ENCODE measurements around the gene CAPNS1.

The CAPNS1 gene

DNA sequence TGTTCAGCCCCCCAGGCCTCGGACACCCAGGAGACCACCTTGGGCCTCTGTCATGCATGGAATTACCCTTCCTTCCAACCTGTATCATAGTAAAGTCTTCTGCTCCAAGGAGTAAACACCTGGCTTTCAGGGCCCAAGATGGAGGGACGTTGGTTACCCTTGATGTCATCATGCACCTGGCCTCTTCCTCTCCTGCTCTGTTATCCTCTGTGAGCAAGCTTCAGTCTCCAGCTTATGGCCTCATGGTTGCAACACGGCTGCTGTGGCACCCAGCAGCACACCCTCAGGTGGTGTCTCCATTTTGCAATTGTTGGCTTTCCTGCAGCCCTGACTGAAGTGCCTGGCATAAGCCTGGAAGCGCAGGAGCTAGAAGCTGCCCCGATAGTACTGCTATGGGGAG is 32.9 kb upstream of the CAPNS1 start:
- Histone ChIP-seq H3K9me3 (ENCODE audit: control insufficient read depth, low read length) (no peaks in the 10 kb centered on the region), H3K36me3 (ENCODE audit: control insufficient read depth in 1 of 2, insufficient read depth in 2 of 2, low read depth in 1 of 2, low read length in 2 of 2) (peaks cover 12 to 62% of the 10 kb centered on the region in 2 experiments), H2AK5ac (ENCODE audit: low read length, severe bottlenecking) (no peak overlapping the region), H4K91ac (ENCODE audit: low read length) (no peak overlapping the region), H3K4me2 (ENCODE audit: low read length, poor library complexity, severe bottlenecking) (no peak overlapping the region), H2BK5ac (ENCODE audit: low read depth, low read length, poor library complexity, severe bottlenecking) (no peak overlapping the region), H4K8ac (ENCODE audit: low read length) (no peak overlapping the region), H3K27me3 (ENCODE audit: control insufficient read depth in 1 of 2, insufficient read depth in 1 of 2, low read length in 2 of 2) (no peaks in the 10 kb centered on the region), H2BK12ac (ENCODE audit: low read length in 2 of 2) (no peak overlapping the region), H2BK120ac (ENCODE audit: low read depth, low read length) (no peak overlapping the region), H3K18ac (ENCODE audit: low read depth in 1 of 2, low read length in 2 of 2) (no peak overlapping the region), H3K4me3 (ENCODE audit: insufficient read depth in 1 of 2, low read depth in 1 of 2, low read length in 2 of 2) (no peak overlapping the region), H3K79me1 (replicated peaks; ENCODE audit: low read length, poor library complexity, severe bottlenecking) (no peaks in the 10 kb centered on the region), H2AFZ (ENCODE audit: low read depth, low read length) (no peak overlapping the region), H3K14ac (ENCODE audit: low read length in 2 of 2) (no peak overlapping the region), H3K27ac (ENCODE audit: low read length, poor library complexity, severe bottlenecking) (no peak overlapping the region), H3K4ac (ENCODE audit: low read depth in 1 of 2, low read length in 2 of 2) (no peak overlapping the region), H3K4me1 (ENCODE audit: control insufficient read depth, insufficient read depth, low read depth, low read length) (peaks cover 7% of the 10 kb centered on the region), H2BK15ac (ENCODE audit: low read depth, poor library complexity, severe bottlenecking) (no peak overlapping the region), H3K23ac (ENCODE audit: low read length in 2 of 2) (no peak overlapping the region), H3K9ac (ENCODE audit: low read length) (no peak overlapping the region)
- DNase-seq: no peak
- whole genome bisulfite sequencing: 97% methylated on average over 5 of the region's 5 CpGs

DNA sequence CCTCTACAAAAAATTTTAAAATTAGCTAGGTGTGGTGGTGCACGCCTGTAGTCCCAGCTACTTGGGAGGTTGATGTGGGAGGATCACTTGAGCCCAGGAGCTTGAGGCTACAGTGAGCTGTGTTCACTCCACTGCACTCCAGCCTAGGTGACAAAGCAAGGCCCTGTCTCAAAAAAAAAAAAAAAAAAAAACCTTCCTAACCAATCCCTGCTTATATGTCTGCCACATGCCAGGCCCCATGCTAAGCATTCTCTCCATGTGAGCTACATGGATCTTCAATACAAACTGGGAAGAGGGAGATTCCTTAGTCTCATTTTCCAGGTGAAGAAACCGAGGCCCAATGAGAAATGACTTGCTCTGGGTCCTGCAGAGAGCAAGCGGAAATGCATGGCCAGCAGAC is 31.2 kb upstream of the CAPNS1 start:
- H3K27me3 ChIP-seq (ENCODE audit: control insufficient read depth in 1 of 2, insufficient read depth in 1 of 2, low read length in 2 of 2): no peaks in the 10 kb centered on the region
- H3K9ac ChIP-seq (ENCODE audit: low read length): no peak overlapping the region
- no peak overlapping the region for H3K23ac ChIP-seq (ENCODE audit: low read length in 2 of 2)
- no peak overlapping the region for H2BK12ac ChIP-seq (ENCODE audit: low read length in 2 of 2)
- 85% methylated on average over 3 of the region's 3 CpGs for WGBS
- no peak for DNase-seq
- peaks cover 15% of the 10 kb centered on the region for H3K4me1 ChIP-seq (ENCODE audit: control insufficient read depth, insufficient read depth, low read depth, low read length)
- no peak overlapping the region for H2BK120ac ChIP-seq (ENCODE audit: low read depth, low read length)
- no peak overlapping the region for H2BK5ac ChIP-seq (ENCODE audit: low read depth, low read length, poor library complexity, severe bottlenecking)
- H4K91ac ChIP-seq (ENCODE audit: low read length): no peak overlapping the region
- no peaks in the 10 kb centered on the region for H3K9me3 ChIP-seq (ENCODE audit: control insufficient read depth, low read length)
- H4K8ac ChIP-seq (ENCODE audit: low read length): no peak overlapping the region
- no peak overlapping the region for H3K27ac ChIP-seq (ENCODE audit: low read length, poor library complexity, severe bottlenecking)
- no peak overlapping the region for H3K4me3 ChIP-seq (ENCODE audit: insufficient read depth in 1 of 2, low read depth in 1 of 2, low read length in 2 of 2)
- H2AFZ ChIP-seq (ENCODE audit: low read depth, low read length): no peak overlapping the region
- H3K14ac ChIP-seq (ENCODE audit: low read length in 2 of 2): no peak overlapping the region
- H3K18ac ChIP-seq (ENCODE audit: low read depth in 1 of 2, low read length in 2 of 2): no peak overlapping the region
- H3K36me3 ChIP-seq (ENCODE audit: control insufficient read depth in 1 of 2, insufficient read depth in 2 of 2, low read depth in 1 of 2, low read length in 2 of 2): peaks cover 28 to 58% of the 10 kb centered on the region in 2 experiments
- H2AK5ac ChIP-seq (ENCODE audit: low read length, severe bottlenecking): no peak overlapping the region
- no peak overlapping the region for H3K4me2 ChIP-seq (ENCODE audit: low read length, poor library complexity, severe bottlenecking)
- H3K79me1 ChIP-seq (replicated peaks; ENCODE audit: low read length, poor library complexity, severe bottlenecking): peaks cover 7% of the 10 kb centered on the region
- H3K4ac ChIP-seq (ENCODE audit: low read depth in 1 of 2, low read length in 2 of 2): no peak overlapping the region
- H2BK15ac ChIP-seq (ENCODE audit: low read depth, poor library complexity, severe bottlenecking): no peak overlapping the region

DNA sequence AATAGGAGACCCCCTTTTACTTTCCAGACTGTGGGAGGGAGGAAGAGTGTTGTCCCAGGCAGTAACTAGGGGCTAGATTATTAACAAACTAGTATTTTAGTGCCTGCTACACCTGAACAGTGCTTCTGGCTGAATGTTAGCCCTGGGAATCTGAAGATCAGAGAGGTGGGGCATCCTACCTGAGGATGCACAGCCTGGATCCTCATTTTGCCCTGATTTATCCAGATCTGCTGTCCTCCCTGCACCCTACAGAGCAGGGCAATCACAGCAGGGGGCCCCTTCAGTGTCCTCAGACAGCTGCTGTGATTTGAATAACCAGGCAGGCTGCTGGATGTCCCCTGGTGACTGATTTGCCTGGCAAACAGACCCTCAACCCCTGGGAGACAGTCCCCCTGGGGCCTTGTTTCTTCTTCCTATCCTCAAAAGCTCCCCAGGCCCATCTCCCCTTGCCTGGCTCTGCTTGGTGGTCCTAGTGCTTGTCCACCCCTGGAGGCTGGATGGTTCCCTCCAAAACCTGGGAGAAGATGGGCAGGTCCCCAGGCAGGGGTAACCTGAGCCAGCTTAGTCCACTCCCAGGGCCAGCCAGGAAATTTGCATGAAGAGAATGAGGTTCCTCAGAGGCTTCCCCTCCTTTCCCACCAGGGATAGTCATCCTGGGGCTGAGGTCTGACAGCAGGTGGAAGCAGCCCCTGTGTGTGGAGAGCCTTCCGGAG is 29.2 kb upstream of the CAPNS1 start, which contains the start of gene OVOL3:
Gene OVOL3, plus strand, starts transcription at position 657 of the 713 bp plus-strand sequence. CDS start 60 bp downstream, outside the sequence.
- Histone ChIP-seq H3K4me1 (ENCODE audit: control insufficient read depth, insufficient read depth, low read depth, low read length) (peaks cover 12% of the 10 kb centered on the region), H3K4me2 (ENCODE audit: low read length, poor library complexity, severe bottlenecking) (no peak within 1 kb of the TSS), H4K8ac (ENCODE audit: low read length) (no peak within 1 kb of the TSS), H4K91ac (ENCODE audit: low read length) (no peak within 1 kb of the TSS), H3K18ac (ENCODE audit: low read depth in 1 of 2, low read length in 2 of 2) (no peak within 1 kb of the TSS), H3K36me3 (ENCODE audit: control insufficient read depth in 1 of 2, insufficient read depth in 2 of 2, low read depth in 1 of 2, low read length in 2 of 2) (peaks cover 28 to 43% of the 10 kb centered on the region in 2 experiments), H3K14ac (ENCODE audit: low read length in 2 of 2) (no peak within 1 kb of the TSS), H2BK12ac (ENCODE audit: low read length in 2 of 2) (no peak within 1 kb of the TSS), H3K23ac (ENCODE audit: low read length in 2 of 2) (no peak within 1 kb of the TSS), H3K4ac (ENCODE audit: low read depth in 1 of 2, low read length in 2 of 2) (no peak within 1 kb of the TSS), H2BK5ac (ENCODE audit: low read depth, low read length, poor library complexity, severe bottlenecking) (no peak within 1 kb of the TSS), H2AFZ (ENCODE audit: low read depth, low read length) (no peak within 1 kb of the TSS), H3K27me3 (ENCODE audit: control insufficient read depth in 1 of 2, insufficient read depth in 1 of 2, low read length in 2 of 2) (no peaks in the 10 kb centered on the region), H3K9ac (ENCODE audit: low read length) (no peak within 1 kb of the TSS), H3K4me3 (ENCODE audit: insufficient read depth in 1 of 2, low read depth in 1 of 2, low read length in 2 of 2) (no peak within 1 kb of the TSS), H2BK15ac (ENCODE audit: low read depth, poor library complexity, severe bottlenecking) (peak within 1 kb of the TSS; percentile 1), H3K9me3 (ENCODE audit: control insufficient read depth, low read length) (no peaks in the 10 kb centered on the region), H2BK120ac (ENCODE audit: low read depth, low read length) (no peak within 1 kb of the TSS), H2AK5ac (ENCODE audit: low read length, severe bottlenecking) (no peak within 1 kb of the TSS), H3K27ac (ENCODE audit: low read length, poor library complexity, severe bottlenecking) (no peak within 1 kb of the TSS), H3K79me1 (replicated peaks; ENCODE audit: low read length, poor library complexity, severe bottlenecking) (peaks cover 16% of the 10 kb centered on the region)
- 54% methylated on average over 1 of the region's 1 CpG for WGBS
- DNase-seq: no peak

DNA sequence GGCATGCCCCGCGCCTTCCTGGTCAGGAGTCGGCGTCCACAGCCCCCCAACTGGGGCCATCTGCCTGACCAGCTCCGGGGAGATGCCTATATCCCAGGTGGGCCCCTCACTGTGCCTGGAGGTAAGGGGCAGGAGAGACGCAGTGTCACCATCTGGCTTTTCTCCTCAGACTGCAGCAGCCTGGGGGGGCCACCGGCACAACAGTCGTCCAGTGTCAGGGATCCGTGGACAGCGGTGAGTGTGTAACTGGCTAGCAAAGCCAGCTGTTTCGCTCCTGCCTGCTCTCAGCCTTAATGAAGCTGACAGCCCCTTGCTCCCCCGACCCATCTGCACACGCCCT is 28.7 kb upstream of the CAPNS1 start:
- peaks cover 19% of the 10 kb centered on the region for H3K79me1 ChIP-seq (replicated peaks; ENCODE audit: low read length, poor library complexity, severe bottlenecking)
- WGBS: 92% methylated on average over 13 of the region's 13 CpGs
- no peak overlapping the region for H3K27ac ChIP-seq (ENCODE audit: low read length, poor library complexity, severe bottlenecking)
- no peak overlapping the region for H2BK120ac ChIP-seq (ENCODE audit: low read depth, low read length)
- no peak overlapping the region for H3K4me2 ChIP-seq (ENCODE audit: low read length, poor library complexity, severe bottlenecking)
- no peaks in the 10 kb centered on the region for H3K9me3 ChIP-seq (ENCODE audit: control insufficient read depth, low read length)
- peak overlapping the region; percentile 1 for H2BK15ac ChIP-seq (ENCODE audit: low read depth, poor library complexity, severe bottlenecking)
- no peak overlapping the region for H4K91ac ChIP-seq (ENCODE audit: low read length)
- no peak overlapping the region for H3K9ac ChIP-seq (ENCODE audit: low read length)
- no peak overlapping the region for H3K23ac ChIP-seq (ENCODE audit: low read length in 2 of 2)
- no peak for DNase-seq
- no peak overlapping the region for H3K4me3 ChIP-seq (ENCODE audit: insufficient read depth in 1 of 2, low read depth in 1 of 2, low read length in 2 of 2)
- no peak overlapping the region for H3K14ac ChIP-seq (ENCODE audit: low read length in 2 of 2)
- no peak overlapping the region for H2BK12ac ChIP-seq (ENCODE audit: low read length in 2 of 2)
- no peaks in the 10 kb centered on the region for H3K27me3 ChIP-seq (ENCODE audit: control insufficient read depth in 1 of 2, insufficient read depth in 1 of 2, low read length in 2 of 2)
- no peak overlapping the region for H2AK5ac ChIP-seq (ENCODE audit: low read length, severe bottlenecking)
- no peak overlapping the region for H3K18ac ChIP-seq (ENCODE audit: low read depth in 1 of 2, low read length in 2 of 2)
- no peak overlapping the region for H4K8ac ChIP-seq (ENCODE audit: low read length)
- H2BK5ac ChIP-seq (ENCODE audit: low read depth, low read length, poor library complexity, severe bottlenecking): no peak overlapping the region
- no peak overlapping the region for H2AFZ ChIP-seq (ENCODE audit: low read depth, low read length)
- peaks cover 16% of the 10 kb centered on the region for H3K4me1 ChIP-seq (ENCODE audit: control insufficient read depth, insufficient read depth, low read depth, low read length)
- H3K36me3 ChIP-seq (ENCODE audit: control insufficient read depth in 1 of 2, insufficient read depth in 2 of 2, low read depth in 1 of 2, low read length in 2 of 2): peaks cover 28 to 39% of the 10 kb centered on the region in 2 experiments
- no peak overlapping the region for H3K4ac ChIP-seq (ENCODE audit: low read depth in 1 of 2, low read length in 2 of 2)
